Gastroesophageal sphincter (tissue), 3 donors: ENCODE results near the gene MRPL37.

ENCODE experiments used
- CTCF ChIP-seq, 4 experiments: fragments of 200-600 bp in 2 of 4; fragments of 450-650 bp in 2 of 4; sonication (generic) in 1 of 4; IDR thresholded peaks; one replicate each; pipeline ENCODE4 v1.5.1; 2017 to 2019; ENCODE audit warnings: antibody characterized with exemption in 4 of 4, mild to moderate bottlenecking in 2 of 4, moderate library complexity in 2 of 4
- EP300 ChIP-seq: sonication (generic); formaldehyde crosslinking; IDR thresholded peaks from one replicate; pipeline ENCODE4 v1.6.1; 2017; ENCODE audit warnings: antibody characterized with exemption, mild to moderate bottlenecking
- POLR2A ChIP-seq, 2 donors: fragments of 450-650 bp; IDR thresholded peaks; one replicate each; pipeline ENCODE4 v1.6.1; 2017; ENCODE audit warnings: antibody characterized with exemption in 2 of 2, mild to moderate bottlenecking in 2 of 2, moderate library complexity in 1 of 2
- POLR2AphosphoS5 ChIP-seq: sonication (generic); formaldehyde crosslinking; IDR thresholded peaks from one replicate; pipeline ENCODE4 v1.6.1; 2017; ENCODE audit warnings: antibody characterized with exemption

- TF ChIP-seq CTCF (IDR thresholded peaks at IDR 0.05) (no peak), EP300 (no peak), POLR2A (IDR thresholded peaks at IDR 0.05) (no peak), POLR2AphosphoS5 (no peak)
Measured at GRCh38 chr1:54159733-54160316, 40.1 kb upstream of the MRPL37 start.
